ENCODE data around the gene DYNC2H1.
A peak's percentile ranks its signal among the peaks of the same experiment; 100 is the strongest.

DYNC2H1 gene, protein sequence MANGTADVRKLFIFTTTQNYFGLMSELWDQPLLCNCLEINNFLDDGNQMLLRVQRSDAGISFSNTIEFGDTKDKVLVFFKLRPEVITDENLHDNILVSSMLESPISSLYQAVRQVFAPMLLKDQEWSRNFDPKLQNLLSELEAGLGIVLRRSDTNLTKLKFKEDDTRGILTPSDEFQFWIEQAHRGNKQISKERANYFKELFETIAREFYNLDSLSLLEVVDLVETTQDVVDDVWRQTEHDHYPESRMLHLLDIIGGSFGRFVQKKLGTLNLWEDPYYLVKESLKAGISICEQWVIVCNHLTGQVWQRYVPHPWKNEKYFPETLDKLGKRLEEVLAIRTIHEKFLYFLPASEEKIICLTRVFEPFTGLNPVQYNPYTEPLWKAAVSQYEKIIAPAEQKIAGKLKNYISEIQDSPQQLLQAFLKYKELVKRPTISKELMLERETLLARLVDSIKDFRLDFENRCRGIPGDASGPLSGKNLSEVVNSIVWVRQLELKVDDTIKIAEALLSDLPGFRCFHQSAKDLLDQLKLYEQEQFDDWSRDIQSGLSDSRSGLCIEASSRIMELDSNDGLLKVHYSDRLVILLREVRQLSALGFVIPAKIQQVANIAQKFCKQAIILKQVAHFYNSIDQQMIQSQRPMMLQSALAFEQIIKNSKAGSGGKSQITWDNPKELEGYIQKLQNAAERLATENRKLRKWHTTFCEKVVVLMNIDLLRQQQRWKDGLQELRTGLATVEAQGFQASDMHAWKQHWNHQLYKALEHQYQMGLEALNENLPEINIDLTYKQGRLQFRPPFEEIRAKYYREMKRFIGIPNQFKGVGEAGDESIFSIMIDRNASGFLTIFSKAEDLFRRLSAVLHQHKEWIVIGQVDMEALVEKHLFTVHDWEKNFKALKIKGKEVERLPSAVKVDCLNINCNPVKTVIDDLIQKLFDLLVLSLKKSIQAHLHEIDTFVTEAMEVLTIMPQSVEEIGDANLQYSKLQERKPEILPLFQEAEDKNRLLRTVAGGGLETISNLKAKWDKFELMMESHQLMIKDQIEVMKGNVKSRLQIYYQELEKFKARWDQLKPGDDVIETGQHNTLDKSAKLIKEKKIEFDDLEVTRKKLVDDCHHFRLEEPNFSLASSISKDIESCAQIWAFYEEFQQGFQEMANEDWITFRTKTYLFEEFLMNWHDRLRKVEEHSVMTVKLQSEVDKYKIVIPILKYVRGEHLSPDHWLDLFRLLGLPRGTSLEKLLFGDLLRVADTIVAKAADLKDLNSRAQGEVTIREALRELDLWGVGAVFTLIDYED (N-terminal part only)

DNA sequence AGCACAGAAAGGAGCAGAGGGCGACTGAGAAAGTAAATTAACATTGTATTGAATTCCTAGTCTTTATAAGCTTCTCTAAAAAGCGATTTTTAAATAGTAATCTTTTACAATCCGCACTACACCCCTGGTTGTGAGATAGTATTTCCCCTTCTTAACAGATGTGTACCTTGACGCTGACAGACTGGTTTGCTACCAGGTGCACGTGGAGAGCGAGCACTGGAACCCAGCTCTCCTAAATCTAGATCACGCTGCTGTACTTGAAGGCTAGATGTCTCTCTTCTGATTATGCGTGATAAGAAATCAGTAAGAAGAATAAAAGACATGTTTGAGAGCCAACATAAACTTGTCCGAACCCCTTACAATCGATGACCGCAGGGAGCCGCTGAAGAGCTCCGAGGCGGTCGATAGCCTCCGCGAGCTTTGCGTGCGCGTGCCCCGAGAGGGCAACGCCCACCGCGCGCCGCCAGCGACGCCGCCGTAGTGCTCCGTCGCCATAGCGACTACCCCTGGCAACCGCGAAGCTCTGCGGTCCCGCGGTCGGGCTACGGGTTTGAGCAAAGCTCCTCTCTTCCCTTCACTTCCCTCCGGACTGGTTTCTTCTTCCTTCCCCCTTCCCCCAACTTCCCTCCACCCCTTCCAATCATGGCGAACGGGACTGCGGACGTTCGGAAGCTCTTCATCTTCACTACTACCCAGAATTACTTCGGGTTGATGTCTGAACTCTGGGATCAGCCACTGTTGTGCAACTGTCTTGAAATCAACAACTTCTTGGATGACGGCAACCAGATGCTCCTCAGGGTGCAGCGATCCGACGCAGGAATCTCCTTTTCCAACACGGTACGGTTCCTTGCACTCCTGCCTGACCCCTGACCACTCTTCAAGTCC, at the start of gene DYNC2H1:
Gene DYNC2H1, plus strand, starts transcription at position 494 of the 885 bp plus-strand sequence. Its CDS starts 149 bp downstream, at position 643.
- peak within 1 kb of the TSS; percentile 90 for H3K4me3 ChIP-seq (ENCODE audit: low read length)
- DNase-seq (ENCODE audit: low read depth): peak; percentile 74
- TF ChIP-seq, protein P1, sequence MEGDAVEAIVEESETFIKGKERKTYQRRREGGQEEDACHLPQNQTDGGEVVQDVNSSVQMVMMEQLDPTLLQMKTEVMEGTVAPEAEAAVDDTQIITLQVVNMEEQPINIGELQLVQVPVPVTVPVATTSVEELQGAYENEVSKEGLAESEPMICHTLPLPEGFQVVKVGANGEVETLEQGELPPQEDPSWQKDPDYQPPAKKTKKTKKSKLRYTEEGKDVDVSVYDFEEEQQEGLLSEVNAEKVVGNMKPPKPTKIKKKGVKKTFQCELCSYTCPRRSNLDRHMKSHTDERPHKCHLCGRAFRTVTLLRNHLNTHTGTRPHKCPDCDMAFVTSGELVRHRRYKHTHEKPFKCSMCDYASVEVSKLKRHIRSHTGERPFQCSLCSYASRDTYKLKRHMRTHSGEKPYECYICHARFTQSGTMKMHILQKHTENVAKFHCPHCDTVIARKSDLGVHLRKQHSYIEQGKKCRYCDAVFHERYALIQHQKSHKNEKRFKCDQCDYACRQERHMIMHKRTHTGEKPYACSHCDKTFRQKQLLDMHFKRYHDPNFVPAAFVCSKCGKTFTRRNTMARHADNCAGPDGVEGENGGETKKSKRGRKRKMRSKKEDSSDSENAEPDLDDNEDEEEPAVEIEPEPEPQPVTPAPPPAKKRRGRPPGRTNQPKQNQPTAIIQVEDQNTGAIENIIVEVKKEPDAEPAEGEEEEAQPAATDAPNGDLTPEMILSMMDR (conservative IDR thresholded peaks at IDR 0.05; ENCODE audit: low read depth, low read length): peak; percentile 58

DNA sequence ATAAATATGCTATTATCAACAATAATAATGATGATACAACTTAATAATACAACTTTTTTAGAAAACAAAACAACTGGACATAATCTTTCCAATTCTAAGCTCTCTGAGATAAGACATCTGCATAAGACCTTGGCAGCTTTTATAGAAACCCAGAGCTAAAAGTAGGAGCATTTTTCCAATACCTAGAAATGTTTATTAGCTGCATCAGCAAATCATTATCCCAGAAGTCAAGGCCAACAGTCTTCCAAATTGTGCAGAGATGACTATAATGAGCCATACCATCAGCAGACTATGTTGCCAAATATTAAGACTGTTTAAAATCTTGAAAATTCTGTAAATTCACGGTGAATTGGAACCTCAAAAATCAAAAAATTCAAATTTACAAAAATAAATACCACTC, 47.6 kb upstream of the DYNC2H1 start:
- DNase-seq (ENCODE audit: low read depth): no peak
- TF ChIP-seq, protein P1 (conservative IDR thresholded peaks at IDR 0.05; ENCODE audit: low read depth, low read length): no peak
- H3K4me3 ChIP-seq (ENCODE audit: low read length): no peak overlapping the region

DNA sequence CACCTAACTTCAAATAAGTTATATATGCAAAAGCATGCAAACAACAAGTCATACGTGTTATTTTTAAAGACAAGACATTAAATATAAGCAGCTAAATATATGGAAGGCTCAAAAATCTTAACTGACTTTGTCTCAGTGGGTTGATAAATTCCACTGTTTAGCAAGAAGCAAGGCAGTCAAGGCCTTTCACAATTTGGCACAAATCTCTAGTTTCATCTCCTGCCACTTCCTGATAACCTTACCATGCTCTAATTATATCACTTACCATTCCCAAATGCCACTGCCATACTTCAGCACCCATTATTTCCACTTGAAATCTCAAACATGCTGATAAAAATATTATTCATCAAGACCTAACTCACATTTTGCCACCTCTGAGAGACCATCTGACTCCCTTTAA, 42.1 kb upstream of the DYNC2H1 start:
- H3K4me3 ChIP-seq (ENCODE audit: low read length): no peak overlapping the region
- DNase-seq (ENCODE audit: low read depth): no peak
- TF ChIP-seq, protein P1 (conservative IDR thresholded peaks at IDR 0.05; ENCODE audit: low read depth, low read length): no peak

DNA sequence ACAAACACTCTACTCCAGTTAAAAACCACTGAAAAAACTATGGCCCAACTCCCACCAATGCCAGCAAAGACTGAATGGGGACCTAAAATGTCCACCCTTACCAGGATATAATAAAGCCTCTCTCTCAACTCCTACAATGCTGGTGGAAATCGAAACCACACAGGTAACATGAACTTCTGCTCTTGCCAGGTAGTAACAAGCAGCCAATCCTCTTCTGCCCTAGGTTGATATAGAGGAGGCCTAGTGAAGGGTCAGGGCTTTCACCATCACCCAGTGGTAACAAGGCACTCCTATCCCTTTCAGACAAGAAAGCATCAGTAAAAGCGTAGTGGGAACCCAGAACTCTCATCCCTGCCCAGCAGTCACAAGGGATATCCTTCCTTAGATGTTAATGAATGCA, 39.9 kb upstream of the DYNC2H1 start:
- no peak overlapping the region for H3K4me3 ChIP-seq (ENCODE audit: low read length)
- DNase-seq (ENCODE audit: low read depth): no peak
- TF ChIP-seq, protein P1 (conservative IDR thresholded peaks at IDR 0.05; ENCODE audit: low read depth, low read length): no peak

DNA sequence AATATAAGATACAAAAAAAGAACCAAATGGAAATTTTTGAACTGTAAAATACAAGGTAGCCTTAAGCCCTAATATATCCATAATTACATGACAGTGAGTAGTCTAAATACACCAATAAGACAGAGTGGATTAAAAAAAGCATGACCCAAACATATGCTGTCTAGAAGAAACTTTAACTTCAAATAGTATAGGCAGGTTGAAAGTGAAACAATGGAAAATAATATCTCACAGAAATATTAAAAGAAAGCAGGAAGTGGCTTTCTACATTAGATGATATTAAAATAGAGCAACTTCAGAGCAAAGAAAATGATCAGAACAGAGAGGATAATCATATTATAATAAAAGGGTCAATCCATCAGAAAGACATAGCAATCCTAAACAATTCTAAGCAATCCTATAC, 39.1 kb upstream of the DYNC2H1 start:
- no peak overlapping the region for H3K4me3 ChIP-seq (ENCODE audit: low read length)
- TF ChIP-seq, protein P1 (conservative IDR thresholded peaks at IDR 0.05; ENCODE audit: low read depth, low read length): no peak
- no peak for DNase-seq (ENCODE audit: low read depth)

DNA sequence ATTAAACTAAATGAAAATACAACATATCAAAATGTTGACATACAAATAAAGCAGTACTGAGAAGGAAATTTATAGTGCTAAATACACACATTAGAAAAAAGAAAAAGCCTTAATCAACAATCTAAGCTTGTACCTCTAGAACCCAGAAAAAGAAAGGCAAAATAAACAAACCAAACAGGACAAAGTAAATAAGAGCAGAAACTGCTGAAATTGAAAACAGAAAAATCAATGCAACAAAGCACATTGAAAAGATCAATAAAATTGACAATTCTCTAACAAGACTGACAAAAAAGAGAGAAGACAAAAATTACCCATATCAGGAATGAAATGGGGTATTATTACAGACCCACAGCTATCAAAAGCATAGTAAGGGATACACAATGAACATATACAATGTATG, 38.2 kb upstream of the DYNC2H1 start:
- TF ChIP-seq, protein P1 (conservative IDR thresholded peaks at IDR 0.05; ENCODE audit: low read depth, low read length): no peak
- no peak overlapping the region for H3K4me3 ChIP-seq (ENCODE audit: low read length)
- DNase-seq (ENCODE audit: low read depth): no peak
